ENCODE results near the gene MORC2.

MORC2 gene

GRCh38 chr22:30885001-30885366 is 83.6 kb downstream of the MORC2 start:
- no peaks in the 10 kb centered on the region for H3K36me3 ChIP-seq (ENCODE audit: insufficient read depth, low read length)
- no peak for DNase-seq (ENCODE audit: low read depth, low spot score)
- H3K27ac ChIP-seq: no peak overlapping the region
- no peak overlapping the region for H3K4me3 ChIP-seq
- no peak for TF ChIP-seq FOXP2 (optimal IDR thresholded peaks at IDR 0.05; ENCODE audit: control extremely low read depth, extremely low read length, insufficient read depth)
- no peak for TF ChIP-seq EZH2 (IDR thresholded peaks at IDR 0.05)
- TF ChIP-seq POLR2AphosphoS5 (IDR thresholded peaks at IDR 0.05; ENCODE audit: borderline replicate concordance, low read depth, low read length): no peak
- H3K9ac ChIP-seq (ENCODE audit: insufficient read length): no peak overlapping the region
- no peaks in the 10 kb centered on the region for H3K9me3 ChIP-seq (ENCODE audit: low read depth, low read length)

GRCh38 chr22:30884211-30885000 is 84.2 kb downstream of the MORC2 start:
- Histone ChIP-seq H3K4me3 (no peak overlapping the region), H3K9me3 (ENCODE audit: low read depth, low read length) (no peaks in the 10 kb centered on the region), H3K36me3 (ENCODE audit: insufficient read depth, low read length) (no peaks in the 10 kb centered on the region), H3K27ac (no peak overlapping the region), H3K9ac (ENCODE audit: insufficient read length) (no peak overlapping the region)
- TF ChIP-seq POLR2AphosphoS5 (IDR thresholded peaks at IDR 0.05; ENCODE audit: borderline replicate concordance, low read depth, low read length) (no peak), FOXP2 (optimal IDR thresholded peaks at IDR 0.05; ENCODE audit: control extremely low read depth, extremely low read length, insufficient read depth) (no peak), EZH2 (IDR thresholded peaks at IDR 0.05) (no peak)
- DNase-seq (ENCODE audit: low read depth, low spot score): no peak

GRCh38 chr22:30883586-30884145 is 84.9 kb downstream of the MORC2 start:
- Histone ChIP-seq H3K36me3 (ENCODE audit: insufficient read depth, low read length) (no peaks in the 10 kb centered on the region), H3K4me3 (no peak overlapping the region), H3K9me3 (ENCODE audit: low read depth, low read length) (no peaks in the 10 kb centered on the region), H3K27ac (no peak overlapping the region), H3K9ac (ENCODE audit: insufficient read length) (no peak overlapping the region)
- no peak for DNase-seq (ENCODE audit: low read depth, low spot score)
- TF ChIP-seq EZH2 (IDR thresholded peaks at IDR 0.05): no peak
- no peak for TF ChIP-seq POLR2AphosphoS5 (IDR thresholded peaks at IDR 0.05; ENCODE audit: borderline replicate concordance, low read depth, low read length)
- TF ChIP-seq FOXP2 (optimal IDR thresholded peaks at IDR 0.05; ENCODE audit: control extremely low read depth, extremely low read length, insufficient read depth): no peak

- H3K4me3 ChIP-seq: no peak overlapping the region
- no peaks in the 10 kb centered on the region for H3K9me3 ChIP-seq (ENCODE audit: low read depth, low read length)
- no peak overlapping the region for H3K27ac ChIP-seq
- TF ChIP-seq FOXP2 (optimal IDR thresholded peaks at IDR 0.05; ENCODE audit: control extremely low read depth, extremely low read length, insufficient read depth): no peak
- TF ChIP-seq EZH2 (IDR thresholded peaks at IDR 0.05): no peak
- no peak for TF ChIP-seq POLR2AphosphoS5 (IDR thresholded peaks at IDR 0.05; ENCODE audit: borderline replicate concordance, low read depth, low read length)
- no peaks in the 10 kb centered on the region for H3K36me3 ChIP-seq (ENCODE audit: insufficient read depth, low read length)
- no peak overlapping the region for H3K9ac ChIP-seq (ENCODE audit: insufficient read length)
- no peak for DNase-seq (ENCODE audit: low read depth, low spot score)
Measured at GRCh38 chr22:30882974-30883533, 85.5 kb downstream of the MORC2 start.

- H3K4me3 ChIP-seq: no peak overlapping the region
- DNase-seq (ENCODE audit: low read depth, low spot score): no peak
- no peak overlapping the region for H3K9ac ChIP-seq (ENCODE audit: insufficient read length)
- H3K27ac ChIP-seq: no peak overlapping the region
- no peaks in the 10 kb centered on the region for H3K36me3 ChIP-seq (ENCODE audit: insufficient read depth, low read length)
- TF ChIP-seq FOXP2 (optimal IDR thresholded peaks at IDR 0.05; ENCODE audit: control extremely low read depth, extremely low read length, insufficient read depth) (no peak), EZH2 (IDR thresholded peaks at IDR 0.05) (no peak), POLR2AphosphoS5 (IDR thresholded peaks at IDR 0.05; ENCODE audit: borderline replicate concordance, low read depth, low read length) (no peak)
- no peaks in the 10 kb centered on the region for H3K9me3 ChIP-seq (ENCODE audit: low read depth, low read length)
Measured at GRCh38 chr22:30882184-30882717, 86.3 kb downstream of the MORC2 start.

GRCh38 chr22:30881361-30882183 is 87.0 kb downstream of the MORC2 start:
- DNase-seq (ENCODE audit: low read depth, low spot score): no peak
- no peaks in the 10 kb centered on the region for H3K9me3 ChIP-seq (ENCODE audit: low read depth, low read length)
- no peak overlapping the region for H3K4me3 ChIP-seq
- H3K27ac ChIP-seq: no peak overlapping the region
- TF ChIP-seq POLR2AphosphoS5 (IDR thresholded peaks at IDR 0.05; ENCODE audit: borderline replicate concordance, low read depth, low read length): no peak
- no peak for TF ChIP-seq EZH2 (IDR thresholded peaks at IDR 0.05)
- TF ChIP-seq FOXP2 (optimal IDR thresholded peaks at IDR 0.05; ENCODE audit: control extremely low read depth, extremely low read length, insufficient read depth): no peak
- H3K36me3 ChIP-seq (ENCODE audit: insufficient read depth, low read length): no peaks in the 10 kb centered on the region
- no peak overlapping the region for H3K9ac ChIP-seq (ENCODE audit: insufficient read length)

GRCh38 chr22:30880847-30881246 is 87.7 kb downstream of the MORC2 start:
- H3K9ac ChIP-seq (ENCODE audit: insufficient read length): no peak overlapping the region
- DNase-seq (ENCODE audit: low read depth, low spot score): no peak
- no peak for TF ChIP-seq POLR2AphosphoS5 (IDR thresholded peaks at IDR 0.05; ENCODE audit: borderline replicate concordance, low read depth, low read length)
- no peak for TF ChIP-seq EZH2 (IDR thresholded peaks at IDR 0.05)
- TF ChIP-seq FOXP2 (optimal IDR thresholded peaks at IDR 0.05; ENCODE audit: control extremely low read depth, extremely low read length, insufficient read depth): no peak
- no peaks in the 10 kb centered on the region for H3K9me3 ChIP-seq (ENCODE audit: low read depth, low read length)
- no peak overlapping the region for H3K4me3 ChIP-seq
- no peak overlapping the region for H3K27ac ChIP-seq
- no peaks in the 10 kb centered on the region for H3K36me3 ChIP-seq (ENCODE audit: insufficient read depth, low read length)

GRCh38 chr22:30880181-30880601 is 88.4 kb downstream of the MORC2 start:
- no peak for DNase-seq (ENCODE audit: low read depth, low spot score)
- Histone ChIP-seq H3K36me3 (ENCODE audit: insufficient read depth, low read length) (no peaks in the 10 kb centered on the region), H3K4me3 (no peak overlapping the region), H3K9ac (ENCODE audit: insufficient read length) (no peak overlapping the region), H3K9me3 (ENCODE audit: low read depth, low read length) (no peaks in the 10 kb centered on the region), H3K27ac (no peak overlapping the region)
- TF ChIP-seq EZH2 (IDR thresholded peaks at IDR 0.05): no peak
- TF ChIP-seq FOXP2 (optimal IDR thresholded peaks at IDR 0.05; ENCODE audit: control extremely low read depth, extremely low read length, insufficient read depth): no peak
- TF ChIP-seq POLR2AphosphoS5 (IDR thresholded peaks at IDR 0.05; ENCODE audit: borderline replicate concordance, low read depth, low read length): no peak

All from SK-N-MC (cell line).